Astrocyte (in vitro differentiated cells and primary cell): ENCODE measurements around the gene PFDN1. TPM values are rescaled to one million over a fixed set of nuclear protein-coding genes. Genes with fewer than 3 reads are reported as not detected.

ENCODE experiments used
- DNase-seq: peaks from one replicate; pipeline ENCODE4 v3.0.0-alpha.2; 2010; ENCODE audit warnings: low read depth
- FAIRE-seq: peaks from 2 replicates; lab custom pipeline; 2011; peaks lifted over from hg19 to GRCh38; lab: Jason Lieb, UNC
- H2AFZ ChIP-seq: 2 replicates; pipeline ENCODE4 v1.6.0; 2012; ENCODE audit warnings: low read depth, low read length, inconsistent platforms
- H3K27ac ChIP-seq: 2 replicates; pipeline ENCODE4 v1.5.1; 2011; ENCODE audit warnings: low read depth, low read length, inconsistent platforms
- H3K27me3 ChIP-seq: 2 replicates; pipeline ENCODE4 v1.6.0; 2011; ENCODE audit warnings: low read length, inconsistent platforms; ENCODE audit not compliant: insufficient read depth
- H3K36me3 ChIP-seq: 2 replicates; pipeline ENCODE4 v1.5.1; 2011; ENCODE audit warnings: low read length, inconsistent platforms; ENCODE audit not compliant: insufficient read depth
- H3K4me1 ChIP-seq: 2 replicates; pipeline ENCODE4 v1.5.1; 2011; ENCODE audit warnings: low read length, inconsistent platforms; ENCODE audit not compliant: insufficient read depth
- H3K4me2 ChIP-seq: 2 replicates; pipeline ENCODE4 v1.6.0; 2012; ENCODE audit warnings: low read length, inconsistent platforms
- H3K4me3 ChIP-seq: 2 replicates; pipeline ENCODE4 v1.5.1; 2011; ENCODE audit warnings: low read depth, mild to moderate bottlenecking, low read length, inconsistent platforms; ENCODE audit not compliant: insufficient read depth
- H3K79me2 ChIP-seq: 2 replicates; pipeline ENCODE4 v1.6.0; 2012; ENCODE audit warnings: mild to moderate bottlenecking, low read length, inconsistent platforms; ENCODE audit not compliant: insufficient read depth
- H3K9ac ChIP-seq: 2 replicates; pipeline ENCODE4 v1.6.0; 2012; ENCODE audit warnings: mild to moderate bottlenecking, low read length, inconsistent platforms
- H3K9me3 ChIP-seq: 2 replicates; pipeline ENCODE4 v1.5.1; 2012; ENCODE audit warnings: low read depth, mild to moderate bottlenecking, low read length, inconsistent platforms; ENCODE audit not compliant: insufficient read depth
- H4K20me1 ChIP-seq: 2 replicates; pipeline ENCODE4 v1.6.0; 2012; ENCODE audit warnings: low read length, inconsistent platforms; ENCODE audit not compliant: insufficient read depth
- H3K27ac Mint-ChIP-seq: one replicate; pipeline ENCODE4 v1.8.0; 2021; ENCODE audit warnings: mild to moderate bottlenecking, mixed read lengths; ENCODE audit not compliant: unreplicated experiment
- H3K27me3 Mint-ChIP-seq: one replicate; pipeline ENCODE4 v1.8.0; 2021; ENCODE audit warnings: low read depth, mixed read lengths; ENCODE audit not compliant: unreplicated experiment
- H3K36me3 Mint-ChIP-seq: one replicate; pipeline ENCODE4 v1.8.0; 2021; ENCODE audit warnings: low read depth, mixed read lengths; ENCODE audit not compliant: unreplicated experiment
- H3K4me1 Mint-ChIP-seq: one replicate; pipeline ENCODE4 v1.8.0; 2021; ENCODE audit warnings: low read depth, mixed read lengths; ENCODE audit not compliant: unreplicated experiment
- H3K4me3 Mint-ChIP-seq: one replicate; pipeline ENCODE4 v1.8.0; 2021; ENCODE audit warnings: mild to moderate bottlenecking, moderate library complexity, mixed read lengths; ENCODE audit not compliant: unreplicated experiment
- H3K9me3 Mint-ChIP-seq: one replicate; pipeline ENCODE4 v1.8.0; 2021; ENCODE audit warnings: mild to moderate bottlenecking, mixed read lengths; ENCODE audit not compliant: unreplicated experiment
- EZH2 ChIP-seq: IDR thresholded peaks from 2 replicates; pipeline ENCODE4 v1.6.1; 2012; ENCODE audit warnings: mild to moderate bottlenecking, low read length, inconsistent platforms; ENCODE audit not compliant: insufficient read depth
- total RNA-seq: library from RNA; stranded (reverse); gene quantifications from 2 replicates; pipeline ENCODE4 v1.2.1, GENCODE V29; 2021
- TF ChIP-seq, protein P1 (sequence below): IDR thresholded peaks from 2 replicates; pipeline ENCODE4 v1.5.1; 2011; ENCODE audit warnings: low read depth, mild to moderate bottlenecking, inconsistent platforms, low read length, moderate library complexity; ENCODE audit not compliant: insufficient read depth

The PFDN1 gene
- total RNA-seq, 1 donor from 2014 or later: 202 TPM

DNA sequence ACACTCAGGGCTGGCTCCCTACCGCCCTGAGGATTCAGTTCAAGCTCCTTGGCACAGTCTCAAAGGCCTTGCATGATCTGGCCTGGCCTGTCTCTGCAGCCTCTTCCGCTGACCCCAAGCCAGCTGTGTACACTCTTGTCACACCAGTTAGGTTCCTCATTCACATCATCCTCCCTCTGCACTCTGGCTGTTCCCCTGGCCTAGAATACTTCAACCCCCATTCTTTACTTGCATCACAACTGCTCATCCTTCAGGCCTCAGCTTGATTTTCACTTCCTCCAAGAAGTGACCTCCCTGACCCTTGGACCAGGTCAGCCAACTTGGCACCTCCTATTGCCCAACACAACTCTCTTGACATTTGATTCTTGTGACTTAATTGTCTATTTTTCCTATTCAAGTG, 18.9 kb upstream of the PFDN1 start:
- no peaks in the 10 kb centered on the region for H4K20me1 ChIP-seq
- H3K36me3 ChIP-seq: no peaks in the 10 kb centered on the region
- Mint-ChIP-seq H3K4me1 (peaks cover 61% of the 10 kb centered on the region), H3K36me3 (peaks cover 2% of the 10 kb centered on the region), H3K9me3 (no peaks in the 10 kb centered on the region), H3K4me3 (no peak overlapping the region), H3K27me3 (no peaks in the 10 kb centered on the region), H3K27ac (peak overlapping the region; percentile 99)
- no peak overlapping the region for H3K9ac ChIP-seq
- H3K79me2 ChIP-seq: no peaks in the 10 kb centered on the region
- H2AFZ ChIP-seq: no peak overlapping the region
- H3K27ac ChIP-seq: no peak overlapping the region
- H3K27me3 ChIP-seq: no peaks in the 10 kb centered on the region
- no peaks in the 10 kb centered on the region for H3K9me3 ChIP-seq
- DNase-seq (no peak), FAIRE-seq (no peak)
- H3K4me1 ChIP-seq: peaks cover 48% of the 10 kb centered on the region
- no peak overlapping the region for H3K4me3 ChIP-seq
- TF ChIP-seq, protein P1, sequence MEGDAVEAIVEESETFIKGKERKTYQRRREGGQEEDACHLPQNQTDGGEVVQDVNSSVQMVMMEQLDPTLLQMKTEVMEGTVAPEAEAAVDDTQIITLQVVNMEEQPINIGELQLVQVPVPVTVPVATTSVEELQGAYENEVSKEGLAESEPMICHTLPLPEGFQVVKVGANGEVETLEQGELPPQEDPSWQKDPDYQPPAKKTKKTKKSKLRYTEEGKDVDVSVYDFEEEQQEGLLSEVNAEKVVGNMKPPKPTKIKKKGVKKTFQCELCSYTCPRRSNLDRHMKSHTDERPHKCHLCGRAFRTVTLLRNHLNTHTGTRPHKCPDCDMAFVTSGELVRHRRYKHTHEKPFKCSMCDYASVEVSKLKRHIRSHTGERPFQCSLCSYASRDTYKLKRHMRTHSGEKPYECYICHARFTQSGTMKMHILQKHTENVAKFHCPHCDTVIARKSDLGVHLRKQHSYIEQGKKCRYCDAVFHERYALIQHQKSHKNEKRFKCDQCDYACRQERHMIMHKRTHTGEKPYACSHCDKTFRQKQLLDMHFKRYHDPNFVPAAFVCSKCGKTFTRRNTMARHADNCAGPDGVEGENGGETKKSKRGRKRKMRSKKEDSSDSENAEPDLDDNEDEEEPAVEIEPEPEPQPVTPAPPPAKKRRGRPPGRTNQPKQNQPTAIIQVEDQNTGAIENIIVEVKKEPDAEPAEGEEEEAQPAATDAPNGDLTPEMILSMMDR: no peak
- no peak for TF ChIP-seq EZH2
- no peak overlapping the region for H3K4me2 ChIP-seq

DNA sequence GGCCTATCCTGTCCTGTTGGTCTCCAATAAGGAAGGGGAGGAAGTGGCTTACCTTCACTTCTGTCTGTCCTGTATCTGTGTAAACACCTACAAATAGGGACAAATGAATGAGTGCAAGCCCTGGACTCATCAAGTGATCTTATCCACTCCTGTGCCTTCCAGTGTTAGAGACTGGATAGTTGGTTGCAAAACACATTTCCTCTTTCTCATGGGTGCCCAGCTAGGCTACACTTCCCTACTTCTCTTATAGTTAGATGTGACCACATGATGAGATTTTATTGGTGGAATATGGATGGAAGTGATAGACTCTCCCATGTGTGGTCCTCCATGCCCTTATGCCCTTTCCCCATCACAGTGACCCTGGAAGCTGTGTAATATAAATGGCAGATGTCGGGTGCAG, 16.9 kb upstream of the PFDN1 start:
- no peaks in the 10 kb centered on the region for H4K20me1 ChIP-seq
- no peak for FAIRE-seq
- no peak overlapping the region for H3K27ac ChIP-seq
- no peak overlapping the region for H3K4me2 ChIP-seq
- no peak overlapping the region for H3K4me3 ChIP-seq
- H3K4me3 Mint-ChIP-seq: no peak overlapping the region
- TF ChIP-seq, protein P1: no peak
- no peak for TF ChIP-seq EZH2
- no peak for DNase-seq
- H3K36me3 Mint-ChIP-seq: peaks cover 2% of the 10 kb centered on the region
- no peaks in the 10 kb centered on the region for H3K9me3 ChIP-seq
- H3K79me2 ChIP-seq: no peaks in the 10 kb centered on the region
- peaks cover 46% of the 10 kb centered on the region for H3K4me1 Mint-ChIP-seq
- H3K9me3 Mint-ChIP-seq: no peaks in the 10 kb centered on the region
- no peaks in the 10 kb centered on the region for H3K36me3 ChIP-seq
- H3K4me1 ChIP-seq: peaks cover 41% of the 10 kb centered on the region
- H3K27ac Mint-ChIP-seq: no peak overlapping the region
- H3K27me3 Mint-ChIP-seq: no peaks in the 10 kb centered on the region
- H3K9ac ChIP-seq: no peak overlapping the region
- H3K27me3 ChIP-seq: no peaks in the 10 kb centered on the region
- H2AFZ ChIP-seq: no peak overlapping the region

DNA sequence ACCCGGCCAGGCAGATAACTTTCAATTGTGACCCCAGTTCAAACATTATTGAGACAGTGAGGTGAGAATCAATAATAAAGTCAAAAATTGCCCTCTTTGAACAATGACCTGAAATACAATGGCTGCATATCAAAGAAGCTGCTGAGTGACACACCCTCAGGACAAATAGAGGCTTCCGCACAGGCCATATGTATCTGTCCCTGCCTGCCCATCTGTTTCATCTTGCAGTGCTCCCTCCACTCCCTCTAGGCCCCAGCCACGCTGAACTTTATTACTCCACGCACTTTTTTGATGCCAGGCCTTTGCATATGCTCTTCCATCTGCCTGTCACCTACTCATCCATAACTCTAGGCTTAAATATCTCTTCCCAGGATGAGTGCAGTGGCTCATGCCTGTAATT, 15.9 kb upstream of the PFDN1 start:
- no peaks in the 10 kb centered on the region for H4K20me1 ChIP-seq

More for the DNA sequence above, 15.9 kb upstream of the PFDN1 start:
- Mint-ChIP-seq H3K4me3 (no peak overlapping the region), H3K36me3 (peaks cover 2% of the 10 kb centered on the region), H3K9me3 (no peaks in the 10 kb centered on the region), H3K27ac (peak overlapping the region; percentile 21), H3K4me1 (peaks cover 35% of the 10 kb centered on the region), H3K27me3 (no peaks in the 10 kb centered on the region)
- DNase-seq (no peak), FAIRE-seq (no peak)
- Histone ChIP-seq H3K9me3 (no peaks in the 10 kb centered on the region), H3K27me3 (no peaks in the 10 kb centered on the region), H3K9ac (no peak overlapping the region), H3K4me3 (no peak overlapping the region), H2AFZ (no peak overlapping the region), H3K36me3 (no peaks in the 10 kb centered on the region), H3K79me2 (no peaks in the 10 kb centered on the region), H3K4me2 (no peak overlapping the region), H3K4me1 (peaks cover 35% of the 10 kb centered on the region), H3K27ac (no peak overlapping the region)
- TF ChIP-seq, protein P1: no peak
- TF ChIP-seq EZH2: no peak
